GM19455 (cell line): ENCODE results near the gene ZNF346.

Source experiments
- ATAC-seq: cut with Tn5 transposase; IDR thresholded peaks from one replicate; pipeline ENCODE4 v1.9.1; 2021; ENCODE audit not compliant: unreplicated experiment

The ZNF346 gene

GRCh38 chr5:177093082-177093712 is 70.7 kb downstream of the ZNF346 start:
- ATAC-seq = no peak

- ATAC-seq = no peak
Measured at GRCh38 chr5:177093803-177094202, 71.3 kb downstream of the ZNF346 start.

- ATAC-seq = no peak
Measured at GRCh38 chr5:177094224-177095087, 72.0 kb downstream of the ZNF346 start.

- ATAC-seq = no peak
Measured at GRCh38 chr5:177095088-177095669, 72.7 kb downstream of the ZNF346 start.

- no peak for ATAC-seq
Measured at GRCh38 chr5:177096162-177097015, 73.9 kb downstream of the ZNF346 start.

- no peak for ATAC-seq
Measured at GRCh38 chr5:177097016-177097985, 74.8 kb downstream of the ZNF346 start.

GRCh38 chr5:177098120-177098469 is 75.6 kb downstream of the ZNF346 start:
- ATAC-seq = no peak

- ATAC-seq = no peak
Measured at GRCh38 chr5:177098470-177099141, 76.1 kb downstream of the ZNF346 start.

- ATAC-seq = no peak
Measured at GRCh38 chr5:177099422-177100093, 77.1 kb downstream of the ZNF346 start.

- no peak for ATAC-seq
Measured at GRCh38 chr5:177100714-177101121, 78.2 kb downstream of the ZNF346 start.

- ATAC-seq = no peak
Measured at GRCh38 chr5:177103523-177104253, 81.2 kb downstream of the ZNF346 start.

GRCh38 chr5:177105691-177106476 is 83.4 kb downstream of the ZNF346 start:
- ATAC-seq = no peak

GRCh38 chr5:177107159-177107558 is 84.7 kb downstream of the ZNF346 start:
- ATAC-seq = no peak

- no peak for ATAC-seq
Measured at GRCh38 chr5:177109810-177110209, 87.3 kb downstream of the ZNF346 start.

- ATAC-seq = no peak
Measured at GRCh38 chr5:177111720-177112394, 89.4 kb downstream of the ZNF346 start.

- ATAC-seq = no peak
Measured at GRCh38 chr5:177112589-177113220, 90.2 kb downstream of the ZNF346 start.
